OCI-LY7 (cell line): ENCODE measurements around the gene PRRG3.

Experiments used
- CTCF ChIP-seq: fragments of 200-600 bp; sonication (generic); conservative IDR thresholded peaks from 2 replicates; pipeline ENCODE4 v1.5.1; 2014; ENCODE audit warnings: mild to moderate bottlenecking, antibody characterized with exemption, low read length, moderate library complexity, mixed read lengths
- EZH2phosphoT487 ChIP-seq: fragments of 200-600 bp; sonication (generic); IDR thresholded peaks from 2 replicates; pipeline ENCODE4 v1.6.1; 2018; ENCODE audit warnings: low read depth, borderline replicate concordance, mild to moderate bottlenecking, mixed run types, antibody characterized with exemption, low read length, moderate library complexity, mixed read lengths

- no peak for TF ChIP-seq CTCF
- no peak for TF ChIP-seq EZH2phosphoT487
Measured at GRCh38 chrX:151724563-151725337, 29.5 kb downstream of the PRRG3 start.
